IPS-18a (cell line): ENCODE measurements around the gene PACC1.
"Not testable (repeated sequence)": the region's sequence is repeated elsewhere in the genome, so short reads cannot be mapped to it uniquely, and the experiment has no call there.

ENCODE experiments used
- H3K27ac ChIP-seq: one replicate; pipeline ENCODE4 v1.5.1; 2013; ENCODE audit warnings: low read length
- H3K27me3 ChIP-seq: one replicate; pipeline ENCODE4 v1.6.1; 2013; ENCODE audit warnings: mild to moderate bottlenecking, low read length; ENCODE audit not compliant: control insufficient read depth, insufficient read depth
- H3K36me3 ChIP-seq: one replicate; pipeline ENCODE4 v1.6.1; 2013; ENCODE audit warnings: low read depth, low read length; ENCODE audit not compliant: control insufficient read depth
- H3K4me1 ChIP-seq: one replicate; pipeline ENCODE4 v1.6.1; 2013; ENCODE audit warnings: low read depth, low read length; ENCODE audit not compliant: control insufficient read depth
- H3K4me3 ChIP-seq: one replicate; pipeline ENCODE4 v1.5.1; 2013; ENCODE audit warnings: low read length
- H3K9ac ChIP-seq: one replicate; pipeline ENCODE4 v1.6.1; 2013; ENCODE audit warnings: mild to moderate bottlenecking, low read length, moderate library complexity
- H3K9me3 ChIP-seq: one replicate; pipeline ENCODE4 v1.6.1; 2013; ENCODE audit warnings: low read depth, low read length; ENCODE audit not compliant: control insufficient read depth

The PACC1 gene

DNA sequence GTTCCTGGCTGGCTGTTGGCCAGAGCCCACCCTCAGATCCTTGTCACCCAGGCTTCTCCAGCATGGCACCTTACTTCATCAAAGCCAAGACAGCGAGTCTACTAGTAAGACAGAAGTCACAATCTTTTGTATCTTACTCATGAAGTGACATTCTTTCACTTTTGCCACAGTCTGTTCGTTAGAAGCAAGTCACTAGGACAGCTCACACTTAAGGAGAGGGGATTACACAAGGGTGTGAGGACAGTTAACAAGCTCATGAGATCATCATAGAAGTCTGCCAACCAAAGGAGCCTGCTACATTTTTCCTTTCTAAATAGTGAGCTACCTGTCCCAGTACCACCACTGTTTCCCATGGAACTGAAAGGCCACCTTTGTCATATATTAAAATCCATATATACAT is 61.5 kb downstream of the PACC1 start:
- Histone ChIP-seq H3K27ac (no peak overlapping the region), H3K36me3 (peaks cover 24% of the 10 kb centered on the region), H3K9me3 (no peaks in the 10 kb centered on the region), H3K4me1 (no peaks in the 10 kb centered on the region), H3K4me3 (no peak overlapping the region), H3K27me3 (no peaks in the 10 kb centered on the region), H3K9ac (no peak overlapping the region)

DNA sequence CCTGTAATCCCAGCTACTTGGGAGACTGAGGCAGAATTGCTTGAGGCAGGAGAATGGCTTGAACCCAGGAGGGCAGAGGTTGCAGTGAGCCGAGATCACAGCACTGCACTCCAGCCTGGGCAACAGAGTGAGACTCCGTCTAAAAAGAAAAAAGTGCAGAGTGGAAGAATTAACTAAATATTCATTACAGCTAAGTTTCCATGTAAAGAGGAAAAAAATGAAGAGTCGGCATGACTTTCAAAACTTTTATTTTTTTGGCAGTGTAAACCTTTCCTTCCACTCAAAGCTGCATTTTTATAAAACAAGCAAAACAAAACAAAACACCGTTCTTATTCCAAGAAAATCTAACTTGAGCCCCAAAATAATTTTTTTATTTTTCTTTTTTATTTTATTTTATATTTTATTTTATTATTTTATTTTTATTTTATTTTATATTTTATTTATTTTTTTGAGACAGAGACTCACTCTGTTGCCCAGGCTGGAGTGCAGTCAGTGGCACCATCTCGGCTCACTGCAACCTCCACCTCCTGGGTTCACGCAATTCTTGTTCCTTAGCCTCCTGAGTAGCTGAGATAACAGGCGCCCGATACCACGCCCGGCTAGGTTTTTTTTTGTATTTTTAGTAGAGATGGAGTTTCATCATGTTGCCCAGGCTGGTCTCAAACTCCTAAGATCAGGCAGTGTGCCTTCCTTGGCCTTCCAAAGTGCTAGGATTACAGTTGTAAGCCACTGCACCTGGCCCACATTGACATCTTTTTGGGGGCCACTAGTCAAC is 62.9 kb downstream of the PACC1 start:
- Histone ChIP-seq H3K27me3 (no peaks in the 10 kb centered on the region), H3K9ac (no peak overlapping the region), H3K36me3 (peaks cover 18% of the 10 kb centered on the region), H3K4me3 (no peak overlapping the region), H3K9me3 (no peaks in the 10 kb centered on the region), H3K4me1 (no peaks in the 10 kb centered on the region), H3K27ac (no peak overlapping the region)

DNA sequence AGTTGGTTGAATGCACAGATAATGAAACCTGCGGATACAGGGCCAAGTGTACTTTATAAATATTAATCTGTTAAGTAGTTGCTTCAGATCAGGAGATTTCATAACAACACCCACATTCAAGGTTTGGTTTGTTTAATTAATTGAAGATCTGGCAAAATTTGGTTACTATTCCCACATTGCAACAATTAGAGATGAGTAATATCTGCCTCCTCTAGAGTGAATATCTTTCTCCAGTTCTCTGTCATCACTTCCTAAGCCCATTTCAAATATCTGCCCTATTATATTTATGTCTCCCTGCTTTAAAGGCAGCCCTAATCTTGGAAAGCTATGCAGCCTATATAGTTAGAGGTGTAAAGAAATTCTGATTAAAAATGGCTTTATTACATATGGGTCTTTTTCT is 68.1 kb downstream of the PACC1 start:
- Histone ChIP-seq H3K9ac (no peak overlapping the region), H3K27me3 (no peaks in the 10 kb centered on the region), H3K27ac (no peak overlapping the region), H3K4me3 (no peak overlapping the region), H3K4me1 (no peaks in the 10 kb centered on the region), H3K36me3 (peaks cover 5% of the 10 kb centered on the region), H3K9me3 (no peaks in the 10 kb centered on the region)

DNA sequence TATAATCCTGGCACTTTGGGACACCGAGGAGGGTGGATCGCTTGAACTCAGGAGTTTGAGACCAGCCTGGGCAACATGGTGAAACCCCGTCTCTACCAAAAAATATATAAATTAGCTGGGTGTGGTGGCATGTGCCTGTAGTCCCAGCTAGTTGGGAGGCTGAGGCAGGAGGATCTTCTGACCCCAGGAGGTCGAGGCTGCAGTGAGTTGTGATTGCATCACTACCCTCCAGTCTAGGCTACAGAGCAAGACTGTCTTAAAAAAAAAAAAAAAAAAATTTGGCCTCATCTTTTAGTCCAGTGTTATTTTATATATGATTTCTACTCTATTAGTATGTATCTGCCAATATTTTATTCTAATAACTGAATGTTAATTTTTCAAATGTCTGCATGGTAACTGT is 69.8 kb downstream of the PACC1 start:
- Histone ChIP-seq H3K4me1 (no peaks in the 10 kb centered on the region), H3K9ac (no peak overlapping the region), H3K9me3 (no peaks in the 10 kb centered on the region), H3K4me3 (no peak overlapping the region), H3K36me3 (peaks cover 5% of the 10 kb centered on the region), H3K27me3 (no peaks in the 10 kb centered on the region), H3K27ac (no peak overlapping the region)

DNA sequence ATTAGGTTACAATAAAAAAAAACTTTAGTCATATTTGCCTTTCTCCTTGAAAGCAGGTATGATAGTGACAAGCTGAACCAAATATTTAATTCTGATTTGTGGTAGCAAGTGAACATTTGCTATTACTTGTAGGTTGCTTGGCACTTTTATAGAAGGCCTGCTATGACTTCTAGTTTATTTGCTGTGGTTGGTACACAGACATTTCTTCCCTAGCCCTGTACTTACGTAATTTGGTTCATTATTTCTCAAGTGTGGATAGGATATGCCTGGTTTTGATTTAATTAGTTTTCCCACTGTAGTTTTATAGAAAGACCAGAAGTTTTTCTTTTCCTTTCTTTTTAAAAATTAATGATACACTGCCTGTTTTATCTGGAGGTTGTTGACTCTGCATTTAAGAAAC is 73.6 kb downstream of the PACC1 start:
- no peak overlapping the region for H3K9ac ChIP-seq
- no peak overlapping the region for H3K4me3 ChIP-seq
- no peaks in the 10 kb centered on the region for H3K9me3 ChIP-seq
- no peaks in the 10 kb centered on the region for H3K27me3 ChIP-seq
- peaks cover 5% of the 10 kb centered on the region for H3K36me3 ChIP-seq
- no peaks in the 10 kb centered on the region for H3K4me1 ChIP-seq
- H3K27ac ChIP-seq: no peak overlapping the region

DNA sequence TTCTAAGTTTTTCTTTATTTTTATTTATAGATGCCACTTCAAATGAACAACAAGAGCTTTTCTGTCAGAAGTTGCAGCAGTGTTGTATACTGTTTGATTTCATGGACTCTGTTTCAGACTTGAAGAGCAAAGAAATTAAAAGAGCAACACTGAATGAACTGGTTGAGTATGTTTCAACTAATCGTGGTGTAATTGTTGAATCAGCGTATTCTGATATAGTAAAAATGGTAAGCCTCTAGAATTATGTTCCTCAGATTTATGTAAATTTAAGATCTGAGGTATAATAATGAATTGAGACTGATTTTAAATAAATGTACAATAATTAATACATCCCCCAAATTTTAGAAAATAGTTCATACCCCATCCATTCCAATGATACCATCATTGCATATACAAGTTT is 85.6 kb downstream of the PACC1 start:
- Histone ChIP-seq H3K9ac (no peak overlapping the region), H3K9me3 (no peaks in the 10 kb centered on the region), H3K27me3 (no peaks in the 10 kb centered on the region), H3K4me1 (no peaks in the 10 kb centered on the region), H3K4me3 (no peak overlapping the region), H3K36me3 (peaks cover 6% of the 10 kb centered on the region), H3K27ac (no peak overlapping the region)

DNA sequence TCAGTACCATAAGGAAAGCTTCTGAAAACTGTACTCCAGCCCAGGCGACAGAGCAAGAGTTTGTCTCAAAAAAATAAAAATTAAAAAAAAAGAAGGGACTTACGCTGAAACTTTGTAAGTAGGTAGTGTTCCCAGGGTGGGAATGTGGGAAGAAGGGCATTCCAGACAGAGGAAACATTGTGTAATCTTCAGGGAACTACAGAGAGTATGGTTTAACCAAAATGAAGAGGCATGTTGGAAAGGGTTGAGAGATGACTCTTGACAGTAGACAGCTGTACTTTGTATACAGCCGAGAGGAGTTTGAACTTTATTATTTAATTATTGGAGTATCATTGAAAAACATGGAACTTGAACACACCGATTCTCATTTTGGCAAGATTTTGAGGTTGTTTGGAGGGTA is 86.4 kb downstream of the PACC1 start:
- Histone ChIP-seq H3K27ac (no peak overlapping the region), H3K4me3 (no peak overlapping the region), H3K36me3 (no peaks in the 10 kb centered on the region)

DNA sequence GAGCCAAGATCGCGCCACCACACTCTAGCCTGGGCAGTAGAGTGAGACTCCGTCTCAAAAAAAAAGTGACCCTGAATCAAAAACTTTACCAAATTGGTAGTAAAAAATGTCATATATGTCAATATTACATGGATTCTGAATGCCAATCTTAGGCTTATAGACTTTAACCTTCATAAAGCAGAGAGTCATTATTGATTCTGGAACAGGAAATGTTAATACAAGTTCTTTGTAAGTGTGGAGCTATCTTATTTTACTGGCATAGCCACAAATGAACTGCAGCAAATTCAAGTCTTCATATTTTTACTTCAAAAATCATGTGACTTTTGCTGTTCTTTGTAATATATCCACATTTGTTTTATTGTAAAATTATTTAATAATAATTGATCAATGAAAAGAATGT is 88.1 kb downstream of the PACC1 start:
- Histone ChIP-seq H3K27ac (no peak overlapping the region), H3K9ac (no peak overlapping the region), H3K9me3 (no peaks in the 10 kb centered on the region), H3K4me1 (no peaks in the 10 kb centered on the region), H3K4me3 (no peak overlapping the region), H3K27me3 (no peaks in the 10 kb centered on the region), H3K36me3 (no peaks in the 10 kb centered on the region)

More for the DNA sequence above, 86.4 kb downstream of the PACC1 start:
- Histone ChIP-seq H3K9me3 (no peaks in the 10 kb centered on the region), H3K27me3 (no peaks in the 10 kb centered on the region), H3K9ac (no peak overlapping the region), H3K4me1 (no peaks in the 10 kb centered on the region)

DNA sequence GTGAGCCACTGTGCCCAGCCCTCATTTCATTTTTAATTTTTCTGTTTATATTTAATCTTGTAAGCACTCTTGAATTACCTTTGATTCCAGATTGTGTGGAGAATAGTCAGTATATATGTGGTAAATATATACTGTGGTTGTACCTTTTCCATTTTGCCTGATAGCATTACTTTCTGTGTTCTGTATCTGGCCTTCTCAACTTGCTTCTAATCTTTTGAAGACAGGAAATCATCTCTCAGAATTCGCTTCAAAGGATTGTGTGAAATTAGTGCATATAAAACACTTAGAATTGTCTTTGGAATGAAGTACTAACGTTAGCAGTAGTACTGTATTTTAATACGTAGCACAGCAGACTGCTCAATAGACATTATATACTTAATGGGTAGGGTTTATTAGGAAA is 91.6 kb downstream of the PACC1 start:
- no peaks in the 10 kb centered on the region for H3K36me3 ChIP-seq
- no peaks in the 10 kb centered on the region for H3K4me1 ChIP-seq
- H3K27me3 ChIP-seq: no peaks in the 10 kb centered on the region
- H3K27ac ChIP-seq: no peak overlapping the region
- no peak overlapping the region for H3K4me3 ChIP-seq
- H3K9me3 ChIP-seq: no peaks in the 10 kb centered on the region
- H3K9ac ChIP-seq: no peak overlapping the region

DNA sequence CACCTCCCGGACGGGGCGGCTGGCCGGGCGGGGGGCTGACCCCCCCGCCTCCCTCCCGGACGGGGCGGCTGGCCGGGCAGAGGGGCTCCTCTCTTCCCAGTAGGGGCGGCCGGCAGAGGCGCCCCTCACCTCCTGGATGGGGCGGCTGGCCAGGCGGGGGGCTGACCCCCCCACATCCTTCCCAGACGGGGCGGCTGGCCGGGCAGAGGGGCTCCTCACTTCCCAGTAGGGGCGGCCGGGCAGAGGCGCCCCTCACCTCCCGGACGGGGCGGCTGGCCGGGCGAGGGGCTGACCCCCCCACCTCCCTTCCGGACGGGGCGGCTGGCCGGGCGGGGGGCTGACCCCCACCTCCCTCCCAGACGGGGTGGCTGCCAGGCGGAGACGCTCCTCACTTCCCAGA is 93.7 kb downstream of the PACC1 start:
- H3K9ac ChIP-seq, H3K36me3 ChIP-seq, H3K4me1 ChIP-seq, H3K4me3 ChIP-seq, H3K27me3 ChIP-seq, H3K27ac ChIP-seq, H3K9me3 ChIP-seq: not testable (repeated sequence)

DNA sequence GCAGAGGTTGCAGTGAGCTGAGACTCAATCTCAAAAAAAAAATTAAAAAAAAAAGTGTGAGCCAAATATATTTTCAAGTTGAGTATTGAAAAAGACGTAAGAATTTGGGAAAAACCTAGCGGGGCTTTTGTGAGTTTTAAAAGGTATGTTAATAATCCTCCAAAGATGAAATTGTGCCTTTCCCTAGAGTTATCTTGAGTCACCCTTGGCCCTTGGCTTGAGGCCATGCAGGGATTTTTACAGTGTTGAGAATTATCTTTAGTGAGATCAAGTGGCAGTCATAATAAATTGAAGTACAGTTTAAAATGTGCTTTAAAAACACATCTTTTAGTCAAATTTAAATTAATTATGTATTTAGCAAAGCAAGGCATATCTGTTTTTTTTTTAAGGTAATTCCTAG is 96.8 kb downstream of the PACC1 start:
- H3K9me3 ChIP-seq: no peaks in the 10 kb centered on the region
- H3K9ac ChIP-seq: no peak overlapping the region
- H3K27me3 ChIP-seq: no peaks in the 10 kb centered on the region
- no peaks in the 10 kb centered on the region for H3K36me3 ChIP-seq
- peaks cover 8% of the 10 kb centered on the region for H3K4me1 ChIP-seq
- no peak overlapping the region for H3K4me3 ChIP-seq
- H3K27ac ChIP-seq: no peak overlapping the region

DNA sequence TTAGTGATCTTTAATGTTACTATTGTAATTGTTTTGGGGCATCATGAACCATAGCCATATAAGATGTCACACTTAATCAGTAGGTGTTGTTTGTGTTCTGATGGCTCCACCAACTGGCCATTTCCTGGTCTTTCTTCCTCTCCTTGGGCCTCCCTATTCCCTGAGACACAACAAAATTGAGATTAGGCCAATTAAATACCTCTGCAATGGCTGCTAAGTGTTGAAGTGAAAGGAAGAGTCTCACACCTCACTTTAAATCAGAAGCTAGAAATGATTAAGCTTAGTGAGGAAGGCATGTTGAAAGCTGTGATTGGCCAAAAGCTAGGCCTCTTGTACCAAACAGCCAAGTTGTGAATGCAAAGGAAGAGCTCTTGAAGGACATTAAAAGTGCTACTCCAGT is 98.8 kb downstream of the PACC1 start:
- H3K36me3 ChIP-seq: no peaks in the 10 kb centered on the region
- H3K27me3 ChIP-seq: no peaks in the 10 kb centered on the region
- H3K9me3 ChIP-seq: no peaks in the 10 kb centered on the region
- peaks cover 8% of the 10 kb centered on the region for H3K4me1 ChIP-seq
- no peak overlapping the region for H3K9ac ChIP-seq
- no peak overlapping the region for H3K4me3 ChIP-seq
- H3K27ac ChIP-seq: no peak overlapping the region
